K562 (cell line): ENCODE data around the gene HEY2. TPM values are rescaled to one million over a fixed set of nuclear protein-coding genes. Genes with fewer than 3 reads are reported as not detected.

Experiments used
- BRCA1 ChIP-seq, 2 experiments: fragments of 450-650 bp in 1 of 2; sonication (generic) in 1 of 2; formaldehyde crosslinking in 1 of 2; IDR thresholded peaks; 2 replicates each; pipeline versions ENCODE4 v1.5.0 to v1.6.1; 2017 to 2020; ENCODE audit warnings: mild to moderate bottlenecking in 1 of 2, missing genetic modification reagents in 1 of 2
- CUX1 ChIP-seq: fragments of 200-800 bp; sonication (Bioruptor generic); IDR thresholded peaks from 2 replicates; pipeline ENCODE4 v1.6.1; 2016; ENCODE audit warnings: missing genetic modification characterization, missing compliant biosample characterization
- E2F1 ChIP-seq: sonication (generic); formaldehyde crosslinking; IDR thresholded peaks from 2 replicates; pipeline ENCODE4 v1.8.1; 2023; ENCODE audit warnings: mild to moderate bottlenecking, missing genetic modification reagents, moderate library complexity
- E2F5 ChIP-seq: sonication (generic); formaldehyde crosslinking; IDR thresholded peaks from 2 replicates; pipeline ENCODE4 v1.8.0; 2022; ENCODE audit warnings: mild to moderate bottlenecking, missing genetic modification reagents
- EHMT2 ChIP-seq: fragments of 450-650 bp; IDR thresholded peaks from 2 replicates; pipeline ENCODE4 v1.6.1; 2018; ENCODE audit warnings: antibody characterized with exemption
- ELF1 ChIP-seq: fragments of 200-800 bp; sonication (Bioruptor generic); IDR thresholded peaks from 2 replicates; pipeline ENCODE4 v1.6.1; 2016; ENCODE audit warnings: missing genetic modification characterization, missing compliant biosample characterization
- FOXA3 ChIP-seq, 2 experiments: fragments of 450-650 bp in 1 of 2; sonication (generic) in 1 of 2; formaldehyde crosslinking; IDR thresholded peaks in 1 of 2; conservative IDR thresholded peaks in 1 of 2; 2 replicates each; pipeline versions ENCODE4 v1.4.0 to v1.8.0; 2020 to 2022; ENCODE audit warnings: mild to moderate bottlenecking in 2 of 2, missing genetic modification reagents in 1 of 2
- GABPA ChIP-seq: fragments of 200-800 bp; sonication (Bioruptor generic); conservative IDR thresholded peaks from 2 replicates; pipeline ENCODE4 v1.6.1; 2016; ENCODE audit warnings: low read depth, missing genetic modification characterization, missing compliant biosample characterization
- HNRNPH1 ChIP-seq: fragments of 200-400 bp; formaldehyde crosslinking; optimal IDR thresholded peaks from 2 replicates; pipeline ENCODE3; 2017; ENCODE audit warnings: low read depth, mild to moderate bottlenecking, low read length, moderate library complexity
- KDM2B ChIP-seq: fragments of 250-450 bp; sonication (Bioruptor Pico); IDR thresholded peaks from 2 replicates; pipeline ENCODE4 v1.8.0; 2021; ENCODE audit warnings: mild to moderate bottlenecking, moderate library complexity
- MCM7 ChIP-seq, 2 experiments: fragments of 450-650 bp; IDR thresholded peaks; 2 replicates each; pipeline ENCODE4 v1.6.1; 2016 to 2018
- NR2C1 ChIP-seq, 2 experiments: fragments of 450-650 bp; IDR thresholded peaks; 2 replicates each; pipeline ENCODE4 v1.6.1; 2017; ENCODE audit warnings: mild to moderate bottlenecking in 2 of 2, antibody characterized with exemption in 1 of 2, inconsistent platforms in 1 of 2, missing compliant biosample characterization in 1 of 2, missing genetic modification characterization in 1 of 2
- PHF8 ChIP-seq: fragments of 200-600 bp; sonication (generic); IDR thresholded peaks from 2 replicates; pipeline ENCODE4 v1.6.1; 2012; ENCODE audit warnings: mixed run types, mild to moderate bottlenecking, inconsistent platforms, low read length, moderate library complexity, borderline replicate concordance
- RUNX1 ChIP-seq: sonication (generic); IDR thresholded peaks from 2 replicates; pipeline ENCODE4 v1.6.1; 2016; ENCODE audit warnings: antibody characterized with exemption, low read depth
- ZNF449 ChIP-seq: fragments of 250-450 bp; sonication (Bioruptor Pico); IDR thresholded peaks from 2 replicates; pipeline ENCODE4 v1.8.0; 2022; ENCODE audit warnings: moderate library complexity, mild to moderate bottlenecking, inconsistent platforms
- ZNF740 ChIP-seq, 3 experiments: fragments of 200-800 bp in 1 of 3; sonication (Bioruptor generic) in 1 of 3; sonication (generic) in 1 of 3; formaldehyde crosslinking in 1 of 3; IDR thresholded peaks; 2 replicates each; pipeline versions ENCODE4 v1.6.1 to v1.8.0; 2016 to 2022; ENCODE audit warnings: mild to moderate bottlenecking in 2 of 3, missing compliant biosample characterization in 2 of 3, missing genetic modification characterization in 2 of 3, missing genetic modification reagents in 1 of 3
- polyA plus RNA-seq, 8 experiments: library from polyadenylated mRNA; depleted of rRNA in 4 of 8; stranded (reverse) in 5 of 8; unstranded in 3 of 8; fragments of >200 nt; fragmentation: Nextera tagmentation in 2 of 8; fragmentation: Illumina TruSeq in 1 of 8; extraction: Ambion mirVana in 2 of 8; extraction: Trizol in 1 of 8; gene quantifications; 2 replicates each; pipeline versions ENCODE4 v1.2.1 to v1.2.3, GENCODE V29; 2011 to 2014; ENCODE audit warnings: inconsistent platforms in 1 of 8, missing spikeins in 1 of 8
- total RNA-seq, 7 experiments: library from RNA; depleted of rRNA in 6 of 7; stranded (reverse); fragments of >200 nt in 6 of 7; fragmentation: Illumina TruSeq in 2 of 7; extraction: Trizol in 2 of 7; gene quantifications; 2 replicates each; pipeline versions ENCODE4 v1.2.1 to v1.2.3, GENCODE V29; 2011 to 2021; ENCODE audit warnings: low replicate concordance in 1 of 7

HEY2 gene
- total and polyA plus RNA-seq, 9 of the 15 experiments (the other 6 are each of a cell fraction or from before 2014, with no cell fraction given): 0.03 to 0.07 (median 0.06) TPM; not detected in 5

GRCh38 chr6:125749173-125749864, at the start of gene HEY2 (continued):
- TF ChIP-seq FOXA3 (CRISPR knock-in tag; conservative IDR thresholded peaks at IDR 0.05 in 1 of 2, IDR thresholded peaks at IDR 0.05 in 1 of 2) (no peak), GABPA (tag) (peak; percentile 53; the same call in 1 of the 2 replicates), ELF1 (tag) (no peak), RUNX1 (no peak), HNRNPH1 (no peak), EHMT2 (no peak), CUX1 (CRISPR knock-in tag) (no peak), ZNF740 (CRISPR knock-in tag; IDR thresholded peaks at IDR 0.05) (peak; percentile 82), ZNF740 (tag; IDR thresholded peaks at IDR 0.05) (0 out of 4 replicates have a peak, but pooled peaks of 1 of the 2 experiments have one; percentile 55), NR2C1 (IDR thresholded peaks at IDR 0.05) (no peak), NR2C1 (tag; IDR thresholded peaks at IDR 0.05) (no peak), KDM2B (CRISPR knock-in tag) (peak; percentile 85), BRCA1 (IDR thresholded peaks at IDR 0.05) (no peak), BRCA1 (CRISPR knock-in tag; IDR thresholded peaks at IDR 0.05) (no peak), MCM7 (IDR thresholded peaks at IDR 0.05) (no peak), ZNF449 (CRISPR knock-in tag) (no peak), PHF8 (peak; percentile 48; the same call in 1 of the 2 replicates), E2F1 (peak; percentile 59), E2F5 (CRISPR knock-in tag) (no peak)
